Stomach (tissue), 4 donors: ENCODE data around the gene MAP3K2.

Source experiments
- CTCF ChIP-seq, 7 experiments: fragments of 450-650 bp in 4 of 7; fragments of 200-600 bp in 3 of 7; sonication (generic) in 3 of 7; IDR thresholded peaks; one replicate each; pipeline ENCODE4 v1.5.1; 2016 to 2019; ENCODE audit warnings: antibody characterized with exemption in 7 of 7, control low read depth in 2 of 7, mild to moderate bottlenecking in 1 of 7
- EP300 ChIP-seq: sonication (generic); formaldehyde crosslinking; IDR thresholded peaks from one replicate; pipeline ENCODE4 v1.6.1; 2017; ENCODE audit warnings: antibody characterized with exemption
- POLR2AphosphoS5 ChIP-seq, 3 donors: sonication (generic); formaldehyde crosslinking; IDR thresholded peaks; one replicate each; pipeline ENCODE4 v1.6.1; 2016; ENCODE audit warnings: antibody characterized with exemption in 3 of 3

- TF ChIP-seq POLR2AphosphoS5 (IDR thresholded peaks at IDR 0.05) = no peak
- no peak for TF ChIP-seq CTCF (IDR thresholded peaks at IDR 0.05)
- no peak for TF ChIP-seq EP300
Observed at GRCh38 chr2:127332335-127332734, 55.4 kb downstream of the MAP3K2 start.
